HepG2 (cell line): ENCODE data around the gene HS3ST4. TPM values are rescaled to one million over a fixed set of nuclear protein-coding genes. Genes with fewer than 3 reads are reported as not detected.

Source experiments
- ATAC-seq: fragments of 200-7000 bp; cut with Tn5 transposase; 3 replicates; pipeline ENCODE4 v1.9.1; 2020; ENCODE audit warnings: mild to moderate bottlenecking, moderate library complexity
- BruUV-seq: library from RNA; stranded (reverse); fragments of 400-500 nt; replicated peaks from 2 replicates; lab custom pipeline; 2021; lab: Mats Ljungman, UMichigan
- CTCF ChIA-PET: fragments of 300-600 bp; formaldehyde crosslinking; extraction: SDS; loops from one replicate; lab custom pipeline; 2021; ENCODE audit warnings: low total read pairs, inconsistent platforms, low intra/inter-chr PET ratio; lab: Yijun Ruan, JAX
- POLR2A ChIA-PET: fragments of 350-600 bp; sonication (Branson Sonifier 250); formaldehyde crosslinking; loops from one replicate; lab custom pipeline; 2020; ENCODE audit warnings: antibody characterized with exemption, inconsistent platforms; lab: Yijun Ruan, JAX
- DNase-seq: peaks from one replicate; pipeline ENCODE4 v3.0.0-alpha.2; 2015; ENCODE audit warnings: low spot score
- FAIRE-seq: peaks from 3 replicates; lab custom pipeline; 2011; peaks lifted over from hg19 to GRCh38; lab: Jason Lieb, UNC
- H2AFZ ChIP-seq: one replicate; pipeline ENCODE4 v1.6.1; 2011; ENCODE audit warnings: low read length, inconsistent platforms
- H3K27ac ChIP-seq: fragments of 300-600 bp; 3 replicates; pipeline ENCODE4 v1.8.0; 2011; ENCODE audit warnings: mixed run types, mild to moderate bottlenecking, mixed read lengths, low read length, inconsistent platforms; ENCODE audit not compliant: insufficient read depth; ENCODE audit errors: extremely low read length
- H3K27me3 ChIP-seq, 2 experiments: fragments of 200-600 bp in 1 of 2; 2 replicates in 1 of 2; 3 replicates in 1 of 2; pipeline versions ENCODE4 v1.6.0 to v1.8.0; 2011; ENCODE audit warnings: low read length in 2 of 2, mild to moderate bottlenecking in 2 of 2, moderate library complexity in 2 of 2, inconsistent platforms in 1 of 2; ENCODE audit not compliant: insufficient read depth in 2 of 2, control insufficient read depth in 1 of 2
- H3K36me3 ChIP-seq, 2 experiments: fragments of 200-600 bp in 1 of 2; replicated peaks in 1 of 2; 2 replicates in 1 of 2; 3 replicates in 1 of 2; pipeline versions ENCODE4 v1.5.1 to v1.8.0; 2011; ENCODE audit warnings: low read length in 2 of 2, inconsistent platforms in 1 of 2; ENCODE audit not compliant: insufficient read depth in 2 of 2, control insufficient read depth in 1 of 2
- H3K4me1 ChIP-seq: 2 replicates; pipeline ENCODE4 v1.5.1; 2012; ENCODE audit warnings: low read length, inconsistent platforms; ENCODE audit not compliant: insufficient read depth
- H3K4me2 ChIP-seq: 2 replicates; pipeline ENCODE4 v1.6.0; 2011; ENCODE audit warnings: low read depth, low read length, inconsistent platforms
- H3K4me3 ChIP-seq, 3 experiments: fragments of 200-600 bp in 1 of 3; sonication (generic), shearing (Covaris generic) in 1 of 3; replicated peaks in 1 of 3; 2 replicates each; pipeline ENCODE4 v1.5.1; 2011 to 2016; ENCODE audit warnings: low read length in 3 of 3, inconsistent platforms in 2 of 3, low read depth in 2 of 3, mild to moderate bottlenecking in 2 of 3, control low read depth in 1 of 3, mixed read lengths in 1 of 3; ENCODE audit not compliant: insufficient read depth in 1 of 3
- H3K79me2 ChIP-seq: one replicate; pipeline ENCODE4 v1.6.1; 2011; ENCODE audit warnings: low read length, inconsistent platforms; ENCODE audit not compliant: insufficient read depth
- H3K9ac ChIP-seq: 2 replicates; pipeline ENCODE4 v1.6.0; 2011; ENCODE audit warnings: mild to moderate bottlenecking, low read depth, low read length, inconsistent platforms; ENCODE audit not compliant: insufficient read depth
- H3K9me3 ChIP-seq: 2 replicates; pipeline ENCODE4 v1.5.1; 2012; ENCODE audit warnings: mild to moderate bottlenecking, low read length
- H4K20me1 ChIP-seq: 2 replicates; pipeline ENCODE4 v1.6.0; 2011; ENCODE audit warnings: inconsistent platforms, mild to moderate bottlenecking, low read length, moderate library complexity; ENCODE audit not compliant: insufficient read depth
- ATF7 ChIP-seq, 2 experiments: fragments of 450-650 bp in 1 of 2; sonication (generic) in 1 of 2; formaldehyde crosslinking in 1 of 2; IDR thresholded peaks; 2 replicates each; pipeline versions ENCODE4 v1.4.0 to v1.6.1; 2016 to 2020; ENCODE audit warnings: antibody characterized with exemption in 1 of 2, mild to moderate bottlenecking in 1 of 2, missing genetic modification reagents in 1 of 2
- DR1 ChIP-seq: sonication (generic); formaldehyde crosslinking; IDR thresholded peaks from 2 replicates; pipeline ENCODE4 v1.8.0; 2021; ENCODE audit warnings: mild to moderate bottlenecking, missing genetic modification reagents, inconsistent platforms
- FLYWCH1 ChIP-seq: sonication (generic); formaldehyde crosslinking; IDR thresholded peaks from 2 replicates; pipeline ENCODE4 v1.8.1; 2023; ENCODE audit warnings: mild to moderate bottlenecking, missing genetic modification reagents
- NFYC ChIP-seq: IDR thresholded peaks from 2 replicates; pipeline ENCODE4 v1.6.1; 2016; ENCODE audit warnings: missing genetic modification reagents, missing compliant biosample characterization
- ZNF343 ChIP-seq: sonication (generic); formaldehyde crosslinking; IDR thresholded peaks from 2 replicates; pipeline ENCODE4 v1.4.0; 2020; ENCODE audit warnings: mild to moderate bottlenecking, missing genetic modification reagents
- in situ Hi-C: cut with HindIII; loops from 2 replicates; pipeline ENCODE4 v1.10.0; 2017; ENCODE audit warnings: low pct_unique_long_range_greater_than_20kb; ENCODE audit not compliant: extremely low pct_ligation_motif_present
- intact Hi-C: fragments of 100-400 bp; cut with micrococcal nuclease; formaldehyde crosslinking; loops from one replicate; pipeline ENCODE4 v1.10.0; 2022; ENCODE audit not compliant: unreplicated experiment
- polyA plus RNA-seq, 8 experiments: library from polyadenylated mRNA; depleted of rRNA in 3 of 8; stranded (reverse) in 7 of 8; unstranded in 1 of 8; fragments of >200 nt; fragmentation: Illumina TruSeq in 4 of 8; extraction: Trizol in 4 of 8; gene quantifications; 2 replicates each; pipeline versions ENCODE4 v1.2.1 to v1.2.3, GENCODE V29; 2011 to 2016; ENCODE audit warnings: low read depth in 4 of 8, missing spikeins in 1 of 8, mixed read lengths in 1 of 8; ENCODE audit not compliant: insufficient read depth in 1 of 8
- total RNA-seq, 5 experiments: library from RNA; depleted of rRNA; stranded (reverse); fragments of >200 nt; fragmentation: Illumina TruSeq; extraction: Trizol; gene quantifications; 2 replicates each; pipeline ENCODE4 v1.2.3, GENCODE V29; 2016; ENCODE audit warnings: low read depth in 1 of 5
- TF ChIP-seq, protein P1 (sequence below): sonication (generic); formaldehyde crosslinking; IDR thresholded peaks from 2 replicates; pipeline ENCODE4 v1.4.0; 2020; ENCODE audit warnings: missing genetic modification reagents
- TF ChIP-seq, protein P2 (sequence below): sonication (generic); formaldehyde crosslinking; IDR thresholded peaks from 2 replicates; pipeline ENCODE4 v1.4.0; 2020; ENCODE audit warnings: mild to moderate bottlenecking, missing genetic modification reagents, borderline replicate concordance

Gene HS3ST4
- total and polyA plus RNA-seq, 2 of the 13 experiments (the other 11 are each of a cell fraction or from before 2014, with no cell fraction given) = not detected

DNA sequence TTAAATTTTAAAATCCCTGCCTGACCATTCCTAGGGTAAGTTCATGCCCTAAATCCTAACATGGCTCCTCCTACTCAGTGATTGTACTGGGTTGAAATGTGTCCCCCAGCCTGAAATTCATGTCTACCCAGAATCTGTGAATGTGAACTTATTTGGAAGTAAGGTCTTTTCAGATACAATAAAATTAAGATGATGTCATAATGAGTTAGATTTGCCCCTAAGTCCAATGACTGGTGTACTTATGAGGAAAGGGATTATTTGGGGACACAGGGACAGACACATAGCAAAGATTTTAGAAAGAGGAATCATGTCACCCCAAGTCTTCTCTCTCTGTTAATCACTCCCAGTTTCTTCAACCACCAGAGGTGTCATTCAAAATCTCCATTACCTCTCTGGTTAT is 185.3 kb downstream of the HS3ST4 start:
- Histone ChIP-seq H3K36me3 (no peaks in the 10 kb centered on the region), H3K27me3 (no peaks in the 10 kb centered on the region), H3K27ac (no peak overlapping the region), H3K79me2 (no peaks in the 10 kb centered on the region), H3K4me1 (no peaks in the 10 kb centered on the region), H3K9me3 (peaks cover 27% of the 10 kb centered on the region; the same call in 1 of the 2 replicates), H3K9ac (no peak overlapping the region), H2AFZ (no peak overlapping the region), H3K4me3 (no peak overlapping the region), H4K20me1 (no peaks in the 10 kb centered on the region), H3K4me2 (no peak overlapping the region)
- intact Hi-C loops (no loop called here), in situ Hi-C loops (no loop called here)
- ChIA-PET POLR2A (no interaction called here), CTCF (no interaction called here)
- TF ChIP-seq ZNF343 (CRISPR knock-in tag) = no peak
- no peak for TF ChIP-seq FLYWCH1 (CRISPR knock-in tag)
- TF ChIP-seq NFYC (CRISPR knock-in tag) = no peak
- TF ChIP-seq DR1 (CRISPR knock-in tag) = no peak
- TF ChIP-seq ATF7 (IDR thresholded peaks at IDR 0.05) = peak; percentile 94
- TF ChIP-seq ATF7 (CRISPR knock-in tag; IDR thresholded peaks at IDR 0.05) = no peak
- TF ChIP-seq, protein P1, sequence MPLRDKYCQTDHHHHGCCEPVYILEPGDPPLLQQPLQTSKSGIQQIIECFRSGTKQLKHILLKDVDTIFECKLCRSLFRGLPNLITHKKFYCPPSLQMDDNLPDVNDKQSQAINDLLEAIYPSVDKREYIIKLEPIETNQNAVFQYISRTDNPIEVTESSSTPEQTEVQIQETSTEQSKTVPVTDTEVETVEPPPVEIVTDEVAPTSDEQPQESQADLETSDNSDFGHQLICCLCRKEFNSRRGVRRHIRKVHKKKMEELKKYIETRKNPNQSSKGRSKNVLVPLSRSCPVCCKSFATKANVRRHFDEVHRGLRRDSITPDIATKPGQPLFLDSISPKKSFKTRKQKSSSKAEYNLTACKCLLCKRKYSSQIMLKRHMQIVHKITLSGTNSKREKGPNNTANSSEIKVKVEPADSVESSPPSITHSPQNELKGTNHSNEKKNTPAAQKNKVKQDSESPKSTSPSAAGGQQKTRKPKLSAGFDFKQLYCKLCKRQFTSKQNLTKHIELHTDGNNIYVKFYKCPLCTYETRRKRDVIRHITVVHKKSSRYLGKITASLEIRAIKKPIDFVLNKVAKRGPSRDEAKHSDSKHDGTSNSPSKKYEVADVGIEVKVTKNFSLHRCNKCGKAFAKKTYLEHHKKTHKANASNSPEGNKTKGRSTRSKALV = no peak
- TF ChIP-seq, protein P2, sequence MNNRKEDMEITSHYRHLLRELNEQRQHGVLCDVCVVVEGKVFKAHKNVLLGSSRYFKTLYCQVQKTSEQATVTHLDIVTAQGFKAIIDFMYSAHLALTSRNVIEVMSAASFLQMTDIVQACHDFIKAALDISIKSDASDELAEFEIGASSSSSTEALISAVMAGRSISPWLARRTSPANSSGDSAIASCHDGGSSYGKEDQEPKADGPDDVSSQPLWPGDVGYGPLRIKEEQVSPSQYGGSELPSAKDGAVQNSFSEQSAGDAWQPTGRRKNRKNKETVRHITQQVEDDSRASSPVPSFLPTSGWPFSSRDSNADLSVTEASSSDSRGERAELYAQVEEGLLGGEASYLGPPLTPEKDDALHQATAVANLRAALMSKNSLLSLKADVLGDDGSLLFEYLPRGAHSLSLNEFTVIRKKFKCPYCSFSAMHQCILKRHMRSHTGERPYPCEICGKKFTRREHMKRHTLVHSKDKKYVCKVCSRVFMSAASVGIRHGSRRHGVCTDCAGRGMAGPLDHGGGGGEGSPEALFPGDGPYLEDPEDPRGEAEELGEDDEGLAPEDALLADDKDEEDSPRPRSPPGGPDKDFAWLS (CRISPR knock-in tag) = no peak
- ATAC-seq = no peak
- no peak for FAIRE-seq
- no TSS peak for BruUV-seq
- no peak for DNase-seq
